Lung (tissue), 12 donors: ENCODE data around the gene ZNF653. TPM values are rescaled to one million over a fixed set of nuclear protein-coding genes. Genes with fewer than 3 reads are reported as not detected.

ENCODE experiments used
- ATAC-seq: fragments of 200-7000 bp; cut with Tn5 transposase; one replicate; pipeline ENCODE4 v1.9.1; 2020; ENCODE audit warnings: moderate number of reproducible peaks; ENCODE audit not compliant: insufficient read depth, low FRiP score
- DNase-seq, 3 donors: peaks; one replicate each; pipeline ENCODE4 v3.0.0-alpha.2; 2013 to 2017
- H3K27ac ChIP-seq, 2 donors: one replicate each; pipeline ENCODE4 v1.5.1; 2013; ENCODE audit warnings: mild to moderate bottlenecking in 2 of 2, moderate library complexity in 2 of 2, control low read depth in 1 of 2, inconsistent platforms in 1 of 2, low read depth in 1 of 2, low read length in 1 of 2
- H3K27me3 ChIP-seq, 3 donors: one replicate each; pipeline ENCODE4 v1.5.1; 2013; ENCODE audit warnings: low read length in 2 of 3; ENCODE audit not compliant: control insufficient read depth in 3 of 3, insufficient read depth in 3 of 3
- H3K36me3 ChIP-seq, 4 donors: one replicate each; pipeline ENCODE4 v1.5.1; 2013; ENCODE audit warnings: low read length in 4 of 4, mild to moderate bottlenecking in 1 of 4, moderate library complexity in 1 of 4; ENCODE audit not compliant: control insufficient read depth in 4 of 4, insufficient read depth in 4 of 4
- H3K4me1 ChIP-seq, 5 donors: one replicate each; pipeline ENCODE4 v1.5.1; 2013; ENCODE audit warnings: low read length in 5 of 5, mild to moderate bottlenecking in 2 of 5, moderate library complexity in 1 of 5; ENCODE audit not compliant: control insufficient read depth in 5 of 5, insufficient read depth in 5 of 5
- H3K4me3 ChIP-seq: one replicate; pipeline ENCODE4 v1.5.1; 2013; ENCODE audit warnings: mild to moderate bottlenecking, control low read depth, moderate library complexity
- H3K9ac ChIP-seq, 2 donors: one replicate each; pipeline ENCODE4 v1.5.1; 2013; ENCODE audit warnings: low read length in 2 of 2, control low read depth in 1 of 2; ENCODE audit not compliant: insufficient read depth in 1 of 2
- H3K9me3 ChIP-seq, 4 donors: one replicate each; pipeline ENCODE4 v1.5.1; 2013; ENCODE audit warnings: low read length in 3 of 4, mild to moderate bottlenecking in 1 of 4, moderate library complexity in 1 of 4; ENCODE audit not compliant: control insufficient read depth in 4 of 4, insufficient read depth in 3 of 4
- WGBS, 2 donors: extraction: QIAGEN DNeasy Blood & Tissue Kit; methylation state at CpG; one replicate each; pipeline ENCODE4 v1.1.7; 2013; 5-methylcytosine and 5-hydroxymethylcytosine counted together
- polyA plus RNA-seq, 2 donors: library from polyadenylated mRNA; stranded (reverse); fragments of 200-250 nt; gene quantifications; one replicate each; pipeline ENCODE4 v1.2.1, GENCODE V29; 2013
- total RNA-seq, 2 donors: library from RNA; depleted of rRNA in 1 of 2; stranded (reverse); fragments of >200 nt in 1 of 2; gene quantifications; one replicate each; pipeline ENCODE4 v1.2.1, GENCODE V29; 2014 to 2021
- TF ChIP-seq, protein P1 (sequence below): IDR thresholded peaks from 2 replicates; pipeline ENCODE4 v1.5.1; 2012; ENCODE audit warnings: mild to moderate bottlenecking; ENCODE audit errors: control extremely low read depth, extremely low read depth
- donor health status: control.
- donor health status: control.
- donor health status: Bipolar disorder and iron deficiency.
- donor health status: healthy.
- donor health status: DM: yes; HTN: yes; CAD: no.

ZNF653 gene
- total and polyA plus RNA-seq, 4 donors, result 5.4 to 12.9 (median 9.0) TPM

- H3K9ac ChIP-seq, result peak overlapping the region in 1 of 2 donors; percentile 76
- TF ChIP-seq, protein P1, sequence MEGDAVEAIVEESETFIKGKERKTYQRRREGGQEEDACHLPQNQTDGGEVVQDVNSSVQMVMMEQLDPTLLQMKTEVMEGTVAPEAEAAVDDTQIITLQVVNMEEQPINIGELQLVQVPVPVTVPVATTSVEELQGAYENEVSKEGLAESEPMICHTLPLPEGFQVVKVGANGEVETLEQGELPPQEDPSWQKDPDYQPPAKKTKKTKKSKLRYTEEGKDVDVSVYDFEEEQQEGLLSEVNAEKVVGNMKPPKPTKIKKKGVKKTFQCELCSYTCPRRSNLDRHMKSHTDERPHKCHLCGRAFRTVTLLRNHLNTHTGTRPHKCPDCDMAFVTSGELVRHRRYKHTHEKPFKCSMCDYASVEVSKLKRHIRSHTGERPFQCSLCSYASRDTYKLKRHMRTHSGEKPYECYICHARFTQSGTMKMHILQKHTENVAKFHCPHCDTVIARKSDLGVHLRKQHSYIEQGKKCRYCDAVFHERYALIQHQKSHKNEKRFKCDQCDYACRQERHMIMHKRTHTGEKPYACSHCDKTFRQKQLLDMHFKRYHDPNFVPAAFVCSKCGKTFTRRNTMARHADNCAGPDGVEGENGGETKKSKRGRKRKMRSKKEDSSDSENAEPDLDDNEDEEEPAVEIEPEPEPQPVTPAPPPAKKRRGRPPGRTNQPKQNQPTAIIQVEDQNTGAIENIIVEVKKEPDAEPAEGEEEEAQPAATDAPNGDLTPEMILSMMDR, result no peak
- ATAC-seq (no peak), DNase-seq (no peak)
- peaks cover 0 to 6% (median 0%) of the 10 kb centered on the region in 4 donors for H3K36me3 ChIP-seq
- no peaks in the 10 kb centered on the region for H3K9me3 ChIP-seq
- peaks cover 0 to 7% (median 0%) of the 10 kb centered on the region in 5 donors for H3K4me1 ChIP-seq
- peak overlapping the region; percentile 70 to 77 for H3K27ac ChIP-seq
- WGBS, 2 donors, result 49 to 52% methylated on average over 7 of the region's 7 CpGs
- no peaks in the 10 kb centered on the region for H3K27me3 ChIP-seq
- peak overlapping the region; percentile 12 for H3K4me3 ChIP-seq
Observed at GRCh38 chr19:11504502-11505031, 1.1 kb downstream of the ZNF653 start.

GRCh38 chr19:11499890-11500420 is 5.7 kb downstream of the ZNF653 start:
- ATAC-seq, result no peak
- Histone ChIP-seq H3K27ac (no peak overlapping the region), H3K36me3 (peaks cover 0 to 18% (median 0%) of the 10 kb centered on the region in 4 donors), H3K9ac (no peak overlapping the region), H3K27me3 (no peaks in the 10 kb centered on the region), H3K4me1 (no peaks in the 10 kb centered on the region), H3K4me3 (no peak overlapping the region), H3K9me3 (no peaks in the 10 kb centered on the region)
- DNase-seq, result no peak
- TF ChIP-seq, protein P1, result no peak
- WGBS, 2 donors, result 73 to 87% methylated on average over 7 of the region's 7 CpGs

GRCh38 chr19:11499220-11499726 is 6.4 kb downstream of the ZNF653 start:
- no peak for ATAC-seq
- no peaks in the 10 kb centered on the region for H3K9me3 ChIP-seq

More at GRCh38 chr19:11499220-11499726, 6.4 kb downstream of the ZNF653 start:
- TF ChIP-seq, protein P1, result no peak
- no peak overlapping the region for H3K9ac ChIP-seq
- 83 to 89% methylated on average over 6 of the region's 6 CpGs for WGBS, 2 donors
- H3K4me3 ChIP-seq, result no peak overlapping the region
- DNase-seq, result no peak
- H3K36me3 ChIP-seq, result peaks cover 0 to 22% (median 2%) of the 10 kb centered on the region in 4 donors
- H3K4me1 ChIP-seq, result no peaks in the 10 kb centered on the region
- H3K27me3 ChIP-seq, result no peaks in the 10 kb centered on the region
- H3K27ac ChIP-seq, result no peak overlapping the region
